Neural progenitor cell (in vitro differentiated cells): Measurements from ENCODE around the gene TAL2. TPM values are rescaled to one million over a fixed set of nuclear protein-coding genes. Genes with fewer than 3 reads are reported as not detected.

Source experiments
- DNase-seq: peaks from one replicate; pipeline ENCODE4 v3.0.0-alpha.2; 2016; ENCODE audit warnings: low spot score
- H2AFZ ChIP-seq: fragments of 200-600 bp; sonication (generic); replicated peaks from 2 replicates; pipeline ENCODE4 v1.6.1; 2016; ENCODE audit warnings: antibody characterized with exemption
- H3F3A ChIP-seq: fragments of 200-600 bp; sonication (generic); 2 replicates; pipeline ENCODE4 v1.6.1; 2016; ENCODE audit warnings: antibody characterized with exemption, low read depth
- H3K27ac ChIP-seq: fragments of 200-600 bp; sonication (generic); 2 replicates; pipeline ENCODE4 v1.5.1; 2016; ENCODE audit warnings: mild to moderate bottlenecking
- H3K27me3 ChIP-seq: fragments of 200-600 bp; sonication (generic); 2 replicates; pipeline ENCODE4 v1.6.1; 2016; ENCODE audit warnings: mild to moderate bottlenecking, moderate library complexity
- H3K36me3 ChIP-seq: fragments of 200-600 bp; sonication (generic); 2 replicates; pipeline ENCODE4 v1.5.1; 2016
- H3K4me1 ChIP-seq: fragments of 200-600 bp; sonication (generic); 2 replicates; pipeline ENCODE4 v1.6.1; 2016; ENCODE audit warnings: mixed run types
- H3K4me2 ChIP-seq: fragments of 200-600 bp; sonication (generic); 2 replicates; pipeline ENCODE4 v1.6.1; 2016
- H3K4me3 ChIP-seq: fragments of 200-600 bp; sonication (generic); 2 replicates; pipeline ENCODE4 v1.5.1; 2016
- H3K79me2 ChIP-seq: fragments of 200-600 bp; sonication (generic); 2 replicates; pipeline ENCODE4 v1.6.1; 2016; ENCODE audit warnings: low read depth
- H3K9ac ChIP-seq: fragments of 200-600 bp; sonication (generic); 2 replicates; pipeline ENCODE4 v1.6.1; 2016
- H3K9me3 ChIP-seq: fragments of 200-600 bp; sonication (generic); 2 replicates; pipeline ENCODE4 v1.5.1; 2016; ENCODE audit warnings: low read depth
- H4K20me1 ChIP-seq: fragments of 200-600 bp; sonication (generic); 2 replicates; pipeline ENCODE4 v1.6.1; 2016; ENCODE audit warnings: low read depth
- H3K27ac Mint-ChIP-seq: 3 replicates; pipeline ENCODE4 v1.8.0; 2021; ENCODE audit warnings: mixed read lengths
- H3K27me3 Mint-ChIP-seq: 2 replicates; pipeline ENCODE4 v1.8.0; 2022; ENCODE audit warnings: low read depth, mild to moderate bottlenecking, inconsistent platforms, moderate library complexity, mixed read lengths; ENCODE audit not compliant: insufficient read depth
- H3K36me3 Mint-ChIP-seq: 3 replicates; pipeline ENCODE4 v1.8.0; 2021; ENCODE audit warnings: mixed read lengths
- H3K4me1 Mint-ChIP-seq: 3 replicates; pipeline ENCODE4 v1.8.0; 2021; ENCODE audit warnings: mixed read lengths
- H3K4me3 Mint-ChIP-seq: 3 replicates; pipeline ENCODE4 v1.8.0; 2021; ENCODE audit warnings: mild to moderate bottlenecking, moderate library complexity, mixed read lengths
- H3K9me3 Mint-ChIP-seq: 3 replicates; pipeline ENCODE4 v1.8.0; 2020; ENCODE audit warnings: mixed read lengths
- CTCF ChIP-seq: fragments of 200-600 bp; sonication (generic); IDR thresholded peaks from 2 replicates; pipeline ENCODE4 v1.5.1; 2017; ENCODE audit warnings: antibody characterized with exemption, mild to moderate bottlenecking
- EZH2 ChIP-seq: fragments of 200-600 bp; sonication (generic); IDR thresholded peaks from 2 replicates; pipeline ENCODE4 v1.6.1; 2017; ENCODE audit warnings: antibody characterized with exemption, mild to moderate bottlenecking, moderate library complexity
- EZH2phosphoT487 ChIP-seq: fragments of 200-600 bp; sonication (generic); IDR thresholded peaks from 2 replicates; pipeline ENCODE4 v1.6.1; 2017; ENCODE audit warnings: antibody characterized with exemption
- total RNA-seq: library from RNA; depleted of rRNA; stranded (reverse); fragments of >200 nt; gene quantifications from 2 replicates; pipeline ENCODE4 v1.2.3, GENCODE V29; 2015; ENCODE audit warnings: low replicate concordance

TAL2 gene
- total RNA-seq, 1 donor from 2014 or later: not detected

DNA sequence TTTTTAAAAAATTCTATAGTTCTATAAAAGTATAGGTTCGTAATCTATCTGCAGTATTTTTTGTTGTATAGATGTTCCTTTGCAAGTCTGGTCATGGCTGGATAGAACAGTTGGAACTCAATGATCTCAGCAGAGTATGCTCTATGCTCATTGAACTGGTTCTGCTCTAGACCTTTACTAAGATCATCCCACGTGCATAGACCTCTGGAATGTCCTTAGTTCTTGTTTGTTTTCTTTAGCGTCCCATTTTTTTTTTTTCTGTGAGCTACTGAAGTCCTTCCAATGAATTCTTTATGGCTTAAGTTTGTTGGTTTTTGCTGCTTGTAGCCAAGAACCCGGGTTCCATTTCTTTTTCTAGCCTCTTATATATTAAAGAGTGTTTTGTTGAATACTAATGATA is 35.6 kb downstream of the TAL2 start:
- H3K27me3 Mint-ChIP-seq: no peaks in the 10 kb centered on the region
- H3K4me3 Mint-ChIP-seq: no peak overlapping the region
- Histone ChIP-seq H3K79me2 (peaks cover 28% of the 10 kb centered on the region), H3K9me3 (no peaks in the 10 kb centered on the region), H3K4me1 (peaks cover 19% of the 10 kb centered on the region), H3K27ac (no peak overlapping the region), H3K9ac (no peak overlapping the region), H3K36me3 (no peaks in the 10 kb centered on the region), H3K27me3 (peaks cover 48% of the 10 kb centered on the region), H3K4me3 (no peak overlapping the region), H3K4me2 (no peak overlapping the region), H3F3A (peaks cover 12% of the 10 kb centered on the region), H4K20me1 (peaks cover 10% of the 10 kb centered on the region), H2AFZ (no peak overlapping the region)
- peaks cover 4% of the 10 kb centered on the region for H3K9me3 Mint-ChIP-seq
- H3K4me1 Mint-ChIP-seq: peaks cover 30% of the 10 kb centered on the region
- TF ChIP-seq EZH2phosphoT487 (no peak), EZH2 (no peak), CTCF (no peak)
- peaks cover 20% of the 10 kb centered on the region for H3K36me3 Mint-ChIP-seq
- no peak for DNase-seq
- H3K27ac Mint-ChIP-seq: no peak overlapping the region

DNA sequence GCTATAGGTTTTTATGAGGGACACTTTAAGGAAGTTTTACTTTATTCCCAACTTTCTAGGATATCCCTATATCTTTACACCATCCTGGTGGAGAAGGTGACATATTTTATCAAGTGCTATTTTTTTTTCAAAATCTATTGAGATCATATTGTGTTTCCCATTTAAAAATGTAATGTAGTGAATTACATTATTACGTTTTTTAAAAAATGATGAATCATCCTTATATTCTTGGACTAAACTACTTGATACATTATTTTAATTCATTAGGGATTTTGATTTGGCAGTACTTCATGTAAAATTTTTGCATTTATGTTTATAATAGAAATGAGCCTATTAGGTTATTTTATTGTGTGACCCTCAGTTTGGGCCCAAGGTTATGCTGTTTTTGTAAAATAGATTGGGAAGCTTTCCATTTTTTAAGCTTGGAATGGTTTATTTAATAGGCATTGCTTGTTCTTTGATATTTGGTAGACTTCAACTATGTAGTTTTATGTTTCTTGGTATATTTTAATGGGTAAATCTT is 36.2 kb downstream of the TAL2 start:
- H3K4me2 ChIP-seq: no peak overlapping the region
- peaks cover 29% of the 10 kb centered on the region for H3K4me1 Mint-ChIP-seq
- H2AFZ ChIP-seq: no peak overlapping the region
- peaks cover 22% of the 10 kb centered on the region for H3K36me3 Mint-ChIP-seq
- no peak for TF ChIP-seq EZH2phosphoT487
- no peak for TF ChIP-seq CTCF
- no peak for TF ChIP-seq EZH2
- no peaks in the 10 kb centered on the region for H3K27me3 Mint-ChIP-seq
- H3K9ac ChIP-seq: no peak overlapping the region
- H4K20me1 ChIP-seq: peaks cover 10% of the 10 kb centered on the region
- peaks cover 7% of the 10 kb centered on the region for H3F3A ChIP-seq
- H3K4me1 ChIP-seq: peaks cover 18% of the 10 kb centered on the region
- no peak overlapping the region for H3K27ac ChIP-seq
- no peaks in the 10 kb centered on the region for H3K36me3 ChIP-seq
- DNase-seq: no peak
- H3K79me2 ChIP-seq: peaks cover 28% of the 10 kb centered on the region
- H3K27ac Mint-ChIP-seq: no peak overlapping the region
- H3K27me3 ChIP-seq: peaks cover 42% of the 10 kb centered on the region
- no peak overlapping the region for H3K4me3 Mint-ChIP-seq
- H3K4me3 ChIP-seq: no peak overlapping the region
- peaks cover 5% of the 10 kb centered on the region for H3K9me3 Mint-ChIP-seq
- H3K9me3 ChIP-seq: no peaks in the 10 kb centered on the region

DNA sequence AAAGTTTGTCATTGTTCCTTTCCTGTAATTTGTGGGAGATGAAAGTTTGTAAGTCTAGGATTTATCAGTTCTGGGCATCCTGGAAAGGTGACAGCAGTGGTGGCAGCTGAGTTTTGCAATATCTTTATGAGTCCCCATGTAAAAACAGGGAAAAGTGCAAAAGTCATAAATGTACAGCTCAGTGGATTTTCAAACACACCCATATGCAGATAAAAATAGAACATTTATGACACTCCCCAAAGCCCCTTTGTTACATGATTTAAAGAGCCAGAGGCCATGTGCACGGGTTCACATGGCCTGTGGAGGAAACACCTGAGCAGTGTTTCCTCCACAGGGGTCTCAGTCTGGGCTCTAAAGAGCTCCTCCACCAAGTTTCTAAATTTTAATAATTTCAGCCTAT is 38.4 kb downstream of the TAL2 start:
- peaks cover 28% of the 10 kb centered on the region for H3K79me2 ChIP-seq
- H3K27ac Mint-ChIP-seq: no peak overlapping the region
- H3K9me3 Mint-ChIP-seq: peaks cover 5% of the 10 kb centered on the region
- H3K4me2 ChIP-seq: no peak overlapping the region
- H3K4me1 ChIP-seq: peaks cover 4% of the 10 kb centered on the region
- H3K27me3 ChIP-seq: peaks cover 21% of the 10 kb centered on the region
- no peak overlapping the region for H3K4me3 ChIP-seq
- peaks cover 22% of the 10 kb centered on the region for H3K36me3 Mint-ChIP-seq
- no peaks in the 10 kb centered on the region for H3K9me3 ChIP-seq
- H3F3A ChIP-seq: no peaks in the 10 kb centered on the region
- H2AFZ ChIP-seq: no peak overlapping the region
- no peak overlapping the region for H3K4me3 Mint-ChIP-seq
- no peak for TF ChIP-seq EZH2phosphoT487
- TF ChIP-seq EZH2: no peak
- no peak for TF ChIP-seq CTCF
- DNase-seq: no peak
- peaks cover 16% of the 10 kb centered on the region for H3K4me1 Mint-ChIP-seq
- H3K27me3 Mint-ChIP-seq: no peaks in the 10 kb centered on the region
- peaks cover 3% of the 10 kb centered on the region for H4K20me1 ChIP-seq
- no peaks in the 10 kb centered on the region for H3K36me3 ChIP-seq
- H3K27ac ChIP-seq: no peak overlapping the region
- H3K9ac ChIP-seq: no peak overlapping the region
